OCI-LY7 (cell line): ENCODE data around the gene ANOS1. TPM values are rescaled to one million over a fixed set of nuclear protein-coding genes. Genes with fewer than 3 reads are reported as not detected.

Experiments
- BruUV-seq: library from RNA; stranded (reverse); fragments of 400-500 nt; replicated peaks from 2 replicates; lab custom pipeline; 2021; lab: Mats Ljungman, UMichigan
- CTCF ChIA-PET: fragments of 300-600 bp; sonication (Branson Sonifier 250); formaldehyde crosslinking; loops from one replicate; lab custom pipeline; 2022; ENCODE audit warnings: antibody characterized with exemption; ENCODE audit not compliant: unreplicated experiment; lab: Charles Lee
- POLR2A ChIA-PET: fragments of 300-600 bp; sonication (Branson Sonifier 250); formaldehyde crosslinking; loops from one replicate; lab custom pipeline; 2022; ENCODE audit warnings: antibody characterized with exemption; lab: Charles Lee
- DNase-seq: peaks from one replicate; pipeline ENCODE4 v3.0.0-alpha.2; 2015; ENCODE audit warnings: low spot score
- H2AFZ ChIP-seq: fragments of 200-600 bp; sonication (generic), shearing (Covaris generic); 2 replicates; pipeline ENCODE4 v1.6.1; 2014; ENCODE audit warnings: mild to moderate bottlenecking, antibody characterized with exemption, low read length, moderate library complexity
- H3K27ac ChIP-seq: fragments of 200-600 bp; sonication (generic); 2 replicates; pipeline ENCODE4 v1.5.1; 2014; ENCODE audit warnings: mixed run types, low read depth, mild to moderate bottlenecking, moderate library complexity, low read length, inconsistent platforms; ENCODE audit not compliant: poor library complexity, severe bottlenecking
- H3K36me3 ChIP-seq: fragments of 200-600 bp; sonication (generic); 2 replicates; pipeline ENCODE4 v1.6.1; 2014; ENCODE audit warnings: mild to moderate bottlenecking, antibody characterized with exemption, low read length, moderate library complexity, mixed read lengths; ENCODE audit not compliant: insufficient read depth
- H3K4me1 ChIP-seq: fragments of 200-600 bp; sonication (generic); 2 replicates; pipeline ENCODE4 v1.5.1; 2014; ENCODE audit warnings: mild to moderate bottlenecking, low read length; ENCODE audit not compliant: insufficient read depth, poor library complexity, severe bottlenecking
- H3K4me2 ChIP-seq: fragments of 200-600 bp; sonication (generic); 2 replicates; pipeline ENCODE4 v1.6.1; 2014; ENCODE audit warnings: mild to moderate bottlenecking, low read length
- H3K4me3 ChIP-seq: fragments of 200-600 bp; sonication (generic); 2 replicates; pipeline ENCODE4 v1.5.1; 2014; ENCODE audit warnings: mild to moderate bottlenecking, low read depth, low read length; ENCODE audit not compliant: poor library complexity, severe bottlenecking
- H3K79me2 ChIP-seq: fragments of 200-600 bp; sonication (generic); 2 replicates; pipeline ENCODE4 v1.6.1; 2016; ENCODE audit warnings: low read depth, mild to moderate bottlenecking, low read length, moderate library complexity, mixed read lengths; ENCODE audit not compliant: insufficient read depth
- H3K9me2 ChIP-seq: fragments of 200-600 bp; sonication (generic); 2 replicates; pipeline ENCODE4 v1.6.1; 2016; ENCODE audit warnings: mild to moderate bottlenecking, low read length, mixed read lengths; ENCODE audit not compliant: insufficient read depth
- H3K9me3 ChIP-seq: fragments of 200-600 bp; sonication (generic); 2 replicates; pipeline ENCODE4 v1.6.1; 2014; ENCODE audit warnings: mild to moderate bottlenecking, mixed run types, low read length, mixed read lengths
- H4K20me1 ChIP-seq: fragments of 200-600 bp; sonication (generic); 2 replicates; pipeline ENCODE4 v1.6.1; 2014; ENCODE audit warnings: mild to moderate bottlenecking, antibody characterized with exemption, low read length, moderate library complexity, mixed read lengths; ENCODE audit not compliant: insufficient read depth
- EZH2phosphoT487 ChIP-seq: fragments of 200-600 bp; sonication (generic); IDR thresholded peaks from 2 replicates; pipeline ENCODE4 v1.6.1; 2018; ENCODE audit warnings: low read depth, borderline replicate concordance, mild to moderate bottlenecking, mixed run types, antibody characterized with exemption, low read length, moderate library complexity, mixed read lengths
- intact Hi-C: fragments of 100-400 bp; cut with micrococcal nuclease; formaldehyde crosslinking; loops from one replicate; pipeline ENCODE4 v1.10.0; 2022; ENCODE audit not compliant: unreplicated experiment
- total RNA-seq, 2 experiments: library from RNA; depleted of rRNA in 1 of 2; stranded (reverse); fragments of >200 nt in 1 of 2; shearing (Covaris generic) in 1 of 2; gene quantifications; 2 replicates each; pipeline ENCODE4 v1.2.3, GENCODE V29; 2014 to 2022
- TF ChIP-seq, protein P1 (sequence below): fragments of 200-600 bp; sonication (generic); conservative IDR thresholded peaks from 2 replicates; pipeline ENCODE4 v1.5.1; 2014; ENCODE audit warnings: mild to moderate bottlenecking, antibody characterized with exemption, low read length, moderate library complexity, mixed read lengths

ANOS1 gene
- total RNA-seq, 2 experiments from 2014 or later = not detected

DNA sequence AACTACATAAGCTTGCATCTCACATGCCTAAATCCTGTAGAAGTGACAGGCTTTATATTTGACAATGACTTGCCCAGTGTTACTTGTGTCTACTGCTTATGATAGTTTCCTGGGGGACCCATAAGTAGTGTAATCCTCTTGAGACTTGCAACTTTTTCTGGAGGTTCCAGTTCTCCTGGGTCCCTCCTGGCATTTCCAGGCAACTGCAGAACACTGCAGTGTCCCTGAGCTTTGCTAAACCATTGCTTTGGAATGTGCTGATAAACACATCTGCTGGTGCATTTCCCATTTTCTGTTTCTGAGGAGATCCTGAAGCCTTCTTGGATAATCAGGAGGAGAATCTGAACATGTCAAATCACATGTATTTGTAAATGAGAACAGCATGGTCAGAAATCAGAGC, 82.0 kb downstream of the ANOS1 start:
- Histone ChIP-seq H3K4me2 (no peak overlapping the region), H4K20me1 (no peaks in the 10 kb centered on the region), H3K4me1 (no peaks in the 10 kb centered on the region), H2AFZ (no peak overlapping the region), H3K79me2 (no peaks in the 10 kb centered on the region), H3K9me3 (no peaks in the 10 kb centered on the region), H3K4me3 (no peak overlapping the region), H3K36me3 (no peaks in the 10 kb centered on the region), H3K9me2 (no peaks in the 10 kb centered on the region), H3K27ac (no peak overlapping the region)
- no peak for DNase-seq
- ChIA-PET POLR2A (no interaction called here), CTCF (no interaction called here)
- intact Hi-C loops = no loop called here
- BruUV-seq = no TSS peak
- TF ChIP-seq, protein P1, sequence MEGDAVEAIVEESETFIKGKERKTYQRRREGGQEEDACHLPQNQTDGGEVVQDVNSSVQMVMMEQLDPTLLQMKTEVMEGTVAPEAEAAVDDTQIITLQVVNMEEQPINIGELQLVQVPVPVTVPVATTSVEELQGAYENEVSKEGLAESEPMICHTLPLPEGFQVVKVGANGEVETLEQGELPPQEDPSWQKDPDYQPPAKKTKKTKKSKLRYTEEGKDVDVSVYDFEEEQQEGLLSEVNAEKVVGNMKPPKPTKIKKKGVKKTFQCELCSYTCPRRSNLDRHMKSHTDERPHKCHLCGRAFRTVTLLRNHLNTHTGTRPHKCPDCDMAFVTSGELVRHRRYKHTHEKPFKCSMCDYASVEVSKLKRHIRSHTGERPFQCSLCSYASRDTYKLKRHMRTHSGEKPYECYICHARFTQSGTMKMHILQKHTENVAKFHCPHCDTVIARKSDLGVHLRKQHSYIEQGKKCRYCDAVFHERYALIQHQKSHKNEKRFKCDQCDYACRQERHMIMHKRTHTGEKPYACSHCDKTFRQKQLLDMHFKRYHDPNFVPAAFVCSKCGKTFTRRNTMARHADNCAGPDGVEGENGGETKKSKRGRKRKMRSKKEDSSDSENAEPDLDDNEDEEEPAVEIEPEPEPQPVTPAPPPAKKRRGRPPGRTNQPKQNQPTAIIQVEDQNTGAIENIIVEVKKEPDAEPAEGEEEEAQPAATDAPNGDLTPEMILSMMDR = no peak
- TF ChIP-seq EZH2phosphoT487 = no peak

DNA sequence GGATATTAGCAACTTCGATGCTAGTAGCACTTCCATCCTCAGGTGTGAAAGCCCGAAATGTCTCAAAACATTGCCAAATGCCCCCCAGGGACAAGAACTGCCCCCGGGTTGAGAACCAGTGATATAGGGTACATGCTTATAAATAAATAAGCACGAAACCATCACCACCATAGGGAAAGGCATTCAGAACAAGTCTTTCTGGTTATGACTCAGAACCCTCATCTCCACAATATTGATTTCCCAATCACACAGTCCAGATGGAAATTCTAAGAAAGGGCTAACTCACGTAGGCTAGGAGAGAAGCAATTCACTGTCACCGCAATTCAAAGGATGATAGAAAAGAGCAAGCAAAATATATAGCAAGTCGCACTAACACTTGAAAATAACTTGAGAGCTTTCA, 84.8 kb downstream of the ANOS1 start:
- H3K27ac ChIP-seq = no peak overlapping the region
- no peaks in the 10 kb centered on the region for H3K9me3 ChIP-seq
- intact Hi-C loops = no loop called here
- no peaks in the 10 kb centered on the region for H3K9me2 ChIP-seq
- H3K4me3 ChIP-seq = no peak overlapping the region
- POLR2A ChIA-PET = no interaction called here
- H3K79me2 ChIP-seq = no peaks in the 10 kb centered on the region
- H3K4me2 ChIP-seq = no peak overlapping the region
- no peak overlapping the region for H2AFZ ChIP-seq
- no peaks in the 10 kb centered on the region for H3K36me3 ChIP-seq
- H4K20me1 ChIP-seq = no peaks in the 10 kb centered on the region
- TF ChIP-seq EZH2phosphoT487 = no peak
- TF ChIP-seq, protein P1 = no peak
- BruUV-seq = no TSS peak
- no peak for DNase-seq
- H3K4me1 ChIP-seq = no peaks in the 10 kb centered on the region
- CTCF ChIA-PET = no interaction called here

DNA sequence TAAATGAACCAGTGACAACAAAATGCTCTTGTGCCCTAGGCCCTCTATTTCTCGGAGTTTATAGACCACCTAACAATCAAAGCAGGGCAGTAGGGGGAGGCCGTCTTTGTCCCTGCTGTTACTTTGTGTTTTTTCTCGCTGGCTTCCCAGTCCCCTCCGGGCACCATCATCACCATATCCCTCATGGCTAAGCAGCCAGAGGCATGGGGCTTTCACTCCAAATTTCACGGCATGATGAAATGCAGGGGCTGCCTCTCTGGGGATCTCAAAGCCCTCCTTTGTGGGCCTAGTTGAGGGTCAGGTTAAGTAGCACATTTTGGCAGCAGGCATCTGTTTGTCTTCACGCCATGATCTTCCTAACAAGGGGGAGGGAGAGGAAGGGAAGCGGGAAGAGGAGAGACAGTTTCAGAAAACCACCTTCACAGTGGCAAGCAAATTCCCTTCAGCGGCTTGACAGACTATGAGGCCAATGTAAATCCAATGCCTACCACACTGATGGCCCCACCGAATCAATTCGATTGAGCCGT, 91.9 kb downstream of the ANOS1 start:
- ChIA-PET POLR2A (interaction anchor here (1.1 kb wide), 1 partner anchor 30 kb away, joined by 3 read pairs; no protein-coding TSS in a partner anchor), CTCF (no interaction called here)
- TF ChIP-seq, protein P1 = no peak
- TF ChIP-seq EZH2phosphoT487 = no peak
- Histone ChIP-seq H3K4me2 (no peak overlapping the region), H3K4me3 (no peak overlapping the region), H4K20me1 (no peaks in the 10 kb centered on the region), H2AFZ (no peak overlapping the region), H3K9me2 (no peaks in the 10 kb centered on the region), H3K36me3 (no peaks in the 10 kb centered on the region), H3K9me3 (no peaks in the 10 kb centered on the region), H3K4me1 (no peaks in the 10 kb centered on the region), H3K27ac (no peak overlapping the region), H3K79me2 (no peaks in the 10 kb centered on the region)
- no TSS peak for BruUV-seq
- intact Hi-C loops = no loop called here
- DNase-seq = no peak
